ENCODE results near the gene MAP1LC3A. TPM values are rescaled to one million over a fixed set of nuclear protein-coding genes. Genes with fewer than 3 reads are reported as not detected.
"Not testable (repeated sequence)": the region's sequence is repeated elsewhere in the genome, so short reads cannot be mapped to it uniquely, and the experiment has no call there.

The MAP1LC3A gene
- total RNA-seq, 4 donors from 2014 or later = 7.5 to 24.6 (median 19.4) TPM

DNA sequence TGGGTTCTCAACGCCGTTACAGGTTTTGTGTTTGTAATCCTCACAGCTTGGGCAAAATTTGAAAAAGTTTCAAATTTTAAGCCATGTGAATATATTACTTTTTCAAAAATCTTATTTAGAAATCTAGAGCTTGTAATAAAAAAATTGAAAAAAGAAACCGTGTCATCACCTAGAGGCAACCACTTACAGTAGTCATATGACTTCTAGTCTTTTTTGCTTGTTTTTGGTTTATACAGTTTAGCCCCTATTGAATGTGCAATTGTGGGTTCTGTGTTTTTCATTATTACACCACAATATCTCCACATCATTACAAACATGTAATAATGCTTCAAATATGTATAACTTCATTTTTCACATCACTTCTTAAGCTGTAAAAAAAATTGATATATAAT, 41.4 kb upstream of the MAP1LC3A start:
- peaks cover 0 to 32% (median 0%) of the 10 kb centered on the region in 3 donors for H3K36me3 ChIP-seq
- TF ChIP-seq POLR2A (IDR thresholded peaks at IDR 0.05) = no peak
- TF ChIP-seq, protein P1, sequence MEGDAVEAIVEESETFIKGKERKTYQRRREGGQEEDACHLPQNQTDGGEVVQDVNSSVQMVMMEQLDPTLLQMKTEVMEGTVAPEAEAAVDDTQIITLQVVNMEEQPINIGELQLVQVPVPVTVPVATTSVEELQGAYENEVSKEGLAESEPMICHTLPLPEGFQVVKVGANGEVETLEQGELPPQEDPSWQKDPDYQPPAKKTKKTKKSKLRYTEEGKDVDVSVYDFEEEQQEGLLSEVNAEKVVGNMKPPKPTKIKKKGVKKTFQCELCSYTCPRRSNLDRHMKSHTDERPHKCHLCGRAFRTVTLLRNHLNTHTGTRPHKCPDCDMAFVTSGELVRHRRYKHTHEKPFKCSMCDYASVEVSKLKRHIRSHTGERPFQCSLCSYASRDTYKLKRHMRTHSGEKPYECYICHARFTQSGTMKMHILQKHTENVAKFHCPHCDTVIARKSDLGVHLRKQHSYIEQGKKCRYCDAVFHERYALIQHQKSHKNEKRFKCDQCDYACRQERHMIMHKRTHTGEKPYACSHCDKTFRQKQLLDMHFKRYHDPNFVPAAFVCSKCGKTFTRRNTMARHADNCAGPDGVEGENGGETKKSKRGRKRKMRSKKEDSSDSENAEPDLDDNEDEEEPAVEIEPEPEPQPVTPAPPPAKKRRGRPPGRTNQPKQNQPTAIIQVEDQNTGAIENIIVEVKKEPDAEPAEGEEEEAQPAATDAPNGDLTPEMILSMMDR (IDR thresholded peaks at IDR 0.05) = no peak
- no peaks in the 10 kb centered on the region for H3K9me3 ChIP-seq
- DNase-seq = no peak
- H3K4me3 ChIP-seq = peak overlapping the region; percentile 62 to 92 (median 80)
- no peaks in the 10 kb centered on the region for H3K27me3 ChIP-seq
- WGBS, 2 donors = 0% methylated on average over 3 of the region's 3 CpGs
- H3K27ac ChIP-seq = peak overlapping the region; percentile 95 to 99 (median 97)
- H3K4me1 ChIP-seq = peaks cover 0 to 89% (median 27%) of the 10 kb centered on the region in 3 donors
- intact Hi-C loops (cut with DNase I) = no loop called here

DNA sequence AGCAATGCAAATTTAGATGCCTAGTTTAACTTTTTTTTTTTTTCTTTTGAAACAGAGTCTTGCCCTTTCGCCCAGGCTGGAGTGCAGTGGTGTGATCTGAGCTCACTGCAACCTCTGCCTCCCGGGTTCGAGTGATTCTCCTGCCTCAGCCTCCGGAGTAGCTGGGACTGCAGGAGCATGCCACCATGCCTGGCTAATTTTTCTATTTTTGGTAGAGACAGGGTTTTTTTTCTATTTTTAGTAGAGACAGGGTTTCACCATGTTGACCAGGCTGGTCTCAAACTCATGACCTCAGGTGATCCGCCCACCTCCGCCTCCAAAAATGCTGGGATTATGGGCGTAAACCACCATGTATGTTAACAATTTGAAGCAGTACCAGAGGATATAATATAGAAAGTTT, 39.7 kb upstream of the MAP1LC3A start:
- H3K4me3 ChIP-seq; DNase-seq; H3K27me3 ChIP-seq; H3K9me3 ChIP-seq; H3K27ac ChIP-seq; intact Hi-C loops (cut with DNase I): not testable (repeated sequence)
- peaks cover 0 to 28% (median 0%) of the 10 kb centered on the region in 3 donors for H3K36me3 ChIP-seq
- 88 to 94% methylated on average over 4 to 7 of the region's 7 CpGs for WGBS, 2 donors
- peaks cover 9 to 92% (median 30%) of the 10 kb centered on the region in 3 donors for H3K4me1 ChIP-seq

GRCh38 chr20:34519841-34520240, 38.7 kb upstream of the MAP1LC3A start:
- DNase-seq; intact Hi-C loops (cut with DNase I); H3K4me3 ChIP-seq; H3K27ac ChIP-seq; H3K27me3 ChIP-seq; H3K9me3 ChIP-seq: not testable (repeated sequence)
- 82 to 84% methylated on average over 10 of the region's 10 CpGs for WGBS, 2 donors
- Histone ChIP-seq H3K36me3 (peaks cover 0 to 31% (median 0%) of the 10 kb centered on the region in 3 donors), H3K4me1 (peaks cover 9 to 92% (median 33%) of the 10 kb centered on the region in 3 donors)

DNA sequence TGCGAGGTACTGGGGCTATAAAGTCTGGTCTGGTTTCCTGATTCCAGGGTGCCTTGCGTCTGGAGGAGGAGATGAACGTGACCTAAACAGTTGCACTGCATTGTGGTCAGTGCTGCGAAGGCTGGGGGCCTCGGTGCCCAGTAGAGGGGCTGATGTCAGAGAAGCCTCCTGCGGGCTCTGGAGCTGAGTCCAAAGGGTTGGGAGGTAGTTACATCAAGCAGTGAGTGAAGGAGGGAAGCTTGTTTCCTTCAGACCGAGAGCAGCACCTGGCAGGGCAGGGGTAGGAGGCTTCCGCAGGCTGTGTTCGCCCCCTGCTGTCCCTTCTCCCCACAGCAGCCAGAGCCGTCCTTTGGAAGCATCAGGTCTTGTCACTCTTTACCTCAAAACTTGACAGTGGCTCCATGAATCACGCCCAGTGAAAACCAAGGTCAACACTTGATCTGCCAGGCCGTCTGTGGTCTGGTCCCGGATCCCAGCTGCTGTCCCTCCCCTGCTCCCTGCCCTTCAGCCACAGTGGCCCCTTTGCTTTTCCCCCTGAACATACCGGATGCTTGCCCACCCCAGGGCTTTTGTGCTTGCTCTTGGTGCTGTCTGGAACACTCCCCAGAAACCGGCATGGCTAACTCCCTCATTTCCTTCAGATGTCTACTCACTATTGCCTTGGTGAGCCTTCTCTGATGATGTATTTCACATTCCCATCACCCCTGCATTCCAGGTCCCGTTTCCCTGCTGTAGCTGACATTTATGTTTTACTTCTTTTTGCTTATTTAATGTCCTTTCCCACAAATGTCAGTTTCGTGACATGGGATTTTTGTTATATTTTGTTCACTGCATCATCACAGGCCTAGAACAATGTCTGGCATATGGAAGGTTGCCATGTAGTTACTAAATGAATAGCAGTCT, 35.3 kb upstream of the MAP1LC3A start:
- Histone ChIP-seq H3K27ac (peak overlapping the region; percentile 17 to 92 (median 84)), H3K4me1 (peaks cover 20 to 95% (median 42%) of the 10 kb centered on the region in 3 donors), H3K36me3 (peaks cover 8 to 51% (median 10%) of the 10 kb centered on the region in 3 donors), H3K4me3 (no peak overlapping the region), H3K27me3 (no peaks in the 10 kb centered on the region), H3K9me3 (no peaks in the 10 kb centered on the region)
- 55 to 60% methylated on average over 11 to 15 of the region's 17 CpGs for WGBS, 2 donors
- intact Hi-C loops (cut with DNase I) = no loop called here
- TF ChIP-seq, protein P1 (IDR thresholded peaks at IDR 0.05) = peak in 4 of 6 experiments; percentile 19 to 54 (median 45)
- TF ChIP-seq POLR2A (IDR thresholded peaks at IDR 0.05) = no peak
- no peak for DNase-seq

GRCh38 chr20:34524426-34524825, 34.1 kb upstream of the MAP1LC3A start:
- peak overlapping the region in 2 of 4 donors; percentile 89 to 92 for H3K27ac ChIP-seq
- H3K9me3 ChIP-seq = no peaks in the 10 kb centered on the region
- H3K4me3 ChIP-seq = no peak overlapping the region
- H3K4me1 ChIP-seq = peaks cover 20 to 95% (median 44%) of the 10 kb centered on the region in 3 donors
- 90 to 91% methylated on average over 11 of the region's 11 CpGs for WGBS, 2 donors
- DNase-seq = no peak
- intact Hi-C loops (cut with DNase I) = no loop called here
- H3K27me3 ChIP-seq = no peaks in the 10 kb centered on the region
- no peak for TF ChIP-seq POLR2A (IDR thresholded peaks at IDR 0.05)
- TF ChIP-seq, protein P1 (IDR thresholded peaks at IDR 0.05) = no peak
- H3K36me3 ChIP-seq = peaks cover 8 to 57% (median 19%) of the 10 kb centered on the region in 3 donors

GRCh38 chr20:34525342-34525708, 33.2 kb upstream of the MAP1LC3A start:
- H3K27ac ChIP-seq = peak overlapping the region; percentile 69 to 92 (median 90)
- DNase-seq = no peak
- H3K36me3 ChIP-seq = peaks cover 8 to 58% (median 26%) of the 10 kb centered on the region in 3 donors
- intact Hi-C loops (cut with DNase I) = no loop called here
- no peak for TF ChIP-seq POLR2A (IDR thresholded peaks at IDR 0.05)
- TF ChIP-seq, protein P1 (IDR thresholded peaks at IDR 0.05) = no peak
- H3K27me3 ChIP-seq = no peaks in the 10 kb centered on the region
- 62 to 64% methylated on average over 7 of the region's 7 CpGs for WGBS, 2 donors
- peak overlapping the region in 1 of 4 donors; percentile 36 for H3K4me3 ChIP-seq
- H3K4me1 ChIP-seq = peaks cover 20 to 91% (median 44%) of the 10 kb centered on the region in 3 donors
- H3K9me3 ChIP-seq = no peaks in the 10 kb centered on the region
